Measurements from ENCODE around the gene PODN.

Gene PODN

DNA sequence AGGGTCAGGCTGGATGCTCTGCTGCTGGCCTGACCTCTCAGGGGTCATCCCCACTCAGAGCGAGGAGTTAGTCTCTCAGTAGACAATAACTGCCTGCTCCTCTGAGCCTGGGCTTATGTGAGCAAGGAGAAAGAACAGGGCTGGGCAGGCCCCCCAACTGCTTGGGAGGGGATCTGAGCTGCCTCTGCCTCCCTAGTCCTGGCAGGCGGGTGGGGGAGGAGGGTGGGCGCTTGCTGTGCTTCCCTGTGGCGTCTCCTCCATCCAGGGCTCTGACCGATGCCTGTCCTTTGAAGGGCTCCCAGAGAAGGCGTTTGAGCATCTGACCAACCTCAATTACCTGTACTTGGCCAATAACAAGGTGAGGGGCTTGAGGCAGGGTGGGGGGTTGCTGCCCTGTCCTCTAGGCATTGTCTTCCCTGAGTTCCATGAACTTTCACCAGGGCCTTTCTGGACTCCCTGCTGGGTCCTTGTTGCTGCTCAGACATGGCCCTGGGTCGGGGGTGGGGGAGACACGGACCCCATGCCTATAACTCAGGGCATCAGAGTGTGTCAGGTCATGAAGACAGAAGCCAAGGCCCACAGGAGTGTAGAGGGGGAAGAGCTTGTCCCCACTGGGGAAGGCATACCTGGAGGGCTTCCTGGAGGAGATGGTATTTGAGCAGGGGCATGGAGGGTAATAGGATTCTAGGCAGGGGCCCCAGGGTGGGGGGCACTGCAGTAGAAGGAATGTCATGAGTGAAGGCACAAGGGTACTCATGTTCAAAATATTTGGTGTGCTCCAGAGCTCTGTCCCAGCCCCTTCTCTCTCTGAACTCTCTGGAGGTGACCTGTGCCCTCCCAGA is 12.5 kb downstream of the PODN start:
- no peak for DNase-seq (ENCODE audit: low spot score)

DNA sequence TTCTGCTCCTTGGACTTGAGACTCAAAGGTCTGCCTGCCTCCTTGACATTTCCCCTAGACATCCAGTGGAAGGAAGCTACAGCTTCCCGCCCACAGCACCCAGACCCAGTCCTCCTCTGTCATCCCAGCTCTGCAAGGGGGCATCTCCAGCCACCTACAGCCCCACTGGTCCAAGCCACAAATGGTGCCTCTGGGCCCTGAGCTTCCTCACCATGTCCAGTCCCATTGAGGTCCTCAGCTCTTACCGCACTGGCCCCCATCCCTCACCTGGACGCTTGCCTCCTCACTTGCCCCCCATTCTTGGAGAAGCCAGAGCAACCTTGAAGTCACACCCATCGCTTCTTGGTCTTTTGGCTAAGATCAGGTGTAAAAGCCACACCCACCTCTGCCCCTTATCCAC is 13.2 kb downstream of the PODN start:
- no peak for DNase-seq (ENCODE audit: low spot score)

DNA sequence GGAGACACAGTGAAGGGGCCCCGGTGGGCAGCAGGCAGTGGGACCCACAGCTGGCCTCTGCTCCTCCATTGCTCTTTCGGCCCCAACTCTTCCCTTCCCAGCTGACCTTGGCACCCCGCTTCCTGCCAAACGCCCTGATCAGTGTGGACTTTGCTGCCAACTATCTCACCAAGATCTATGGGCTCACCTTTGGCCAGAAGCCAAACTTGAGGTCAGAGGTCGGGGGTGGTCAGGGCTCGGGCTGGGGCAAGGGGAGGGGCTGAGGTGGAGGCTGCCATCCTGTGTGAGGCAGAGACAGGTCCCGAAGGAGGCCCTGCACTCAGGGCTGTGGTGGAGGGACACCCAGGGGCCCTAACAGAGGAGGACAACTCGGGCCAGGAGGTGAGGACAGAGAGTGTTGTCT is 13.7 kb downstream of the PODN start:
- DNase-seq (ENCODE audit: low spot score): no peak

- DNase-seq (ENCODE audit: low spot score): no peak
Measured at GRCh38 chr1:53076165-53076564, 14.2 kb downstream of the PODN start.

DNA sequence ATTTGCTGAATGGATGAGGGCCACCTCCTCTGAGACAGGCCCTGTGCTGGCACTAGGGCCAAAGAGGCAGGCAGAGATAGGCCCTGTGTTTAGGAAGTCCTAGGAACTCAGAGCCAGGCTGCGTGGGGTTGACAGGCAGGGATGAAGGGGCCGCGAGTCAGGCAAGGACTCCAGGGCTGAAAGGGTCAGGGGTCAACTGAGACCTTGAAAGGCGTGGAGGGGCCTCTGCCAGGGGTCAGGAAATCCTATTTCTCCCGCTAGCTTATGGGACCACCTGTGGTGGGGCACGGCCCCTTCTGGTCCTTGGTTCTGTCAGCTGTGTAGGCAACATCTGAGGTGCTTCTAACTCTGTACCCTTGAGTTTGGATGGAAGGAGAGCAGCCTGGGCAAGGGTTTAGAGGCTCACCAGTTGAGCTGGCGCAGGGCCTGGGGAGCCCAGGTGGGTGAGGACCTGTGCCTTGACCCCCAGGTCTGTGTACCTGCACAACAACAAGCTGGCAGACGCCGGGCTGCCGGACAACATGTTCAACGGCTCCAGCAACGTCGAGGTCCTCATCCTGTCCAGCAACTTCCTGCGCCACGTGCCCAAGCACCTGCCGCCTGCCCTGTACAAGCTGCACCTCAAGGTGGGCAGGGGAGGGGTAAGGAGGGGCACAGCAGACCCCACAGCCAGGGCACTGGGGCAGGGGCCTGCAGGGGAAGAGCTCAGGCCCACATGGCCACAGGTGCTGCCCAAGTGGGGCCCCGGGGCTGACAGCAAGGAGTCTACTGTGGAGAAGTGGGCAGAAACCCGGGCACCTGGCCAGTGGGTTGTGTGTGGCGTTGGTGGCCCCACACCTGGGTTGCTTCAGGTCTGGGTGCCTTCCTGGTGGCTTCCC is 14.9 kb downstream of the PODN start:
- DNase-seq (ENCODE audit: low spot score): no peak

- no peak for DNase-seq (ENCODE audit: low spot score)
Measured at GRCh38 chr1:53077599-53077965, 15.6 kb downstream of the PODN start.

GRCh38 chr1:53078333-53079101 is 16.5 kb downstream of the PODN start:
- DNase-seq (ENCODE audit: low spot score): no peak

DNA sequence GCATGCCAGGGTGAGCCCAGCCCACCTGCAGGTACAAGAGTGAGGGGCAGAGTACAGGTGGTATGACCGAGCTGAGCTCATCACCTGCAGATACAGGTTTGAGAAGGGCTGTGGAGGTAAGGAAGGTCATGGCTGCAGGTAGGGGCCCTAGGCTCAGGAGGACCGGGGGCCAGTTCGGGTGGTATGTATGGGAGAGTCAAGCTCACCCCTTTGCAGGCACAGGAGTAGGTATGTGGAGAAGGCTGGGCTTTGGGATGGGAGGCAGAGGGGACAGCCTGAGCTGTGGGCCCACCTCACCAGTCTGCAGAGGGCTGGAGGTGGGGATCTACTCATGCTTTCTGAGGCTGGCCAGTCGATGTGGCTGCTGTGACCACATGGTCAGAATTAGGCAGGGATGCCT is 17.2 kb downstream of the PODN start:
- DNase-seq (ENCODE audit: low spot score): no peak

DNA sequence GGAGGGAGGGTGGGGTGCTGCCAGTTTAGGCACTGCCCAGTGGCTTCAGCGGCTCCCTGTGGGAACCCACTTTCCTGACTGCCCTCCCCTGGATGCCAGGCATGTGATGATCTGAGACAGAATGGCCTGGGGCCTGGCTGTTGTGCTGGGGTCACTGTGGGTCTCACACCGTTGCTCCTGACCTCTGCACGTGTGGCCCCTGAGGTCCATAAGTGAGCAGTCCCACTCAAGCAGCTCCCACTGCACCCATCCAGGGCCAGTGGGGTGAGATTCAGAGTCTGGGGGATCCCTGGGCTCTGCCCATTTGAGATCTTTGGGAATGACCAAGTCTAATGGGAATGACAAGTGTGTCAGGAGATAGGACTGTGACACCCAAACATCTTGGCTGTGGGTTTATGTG is 18.0 kb downstream of the PODN start:
- DNase-seq (ENCODE audit: low spot score): no peak

DNA sequence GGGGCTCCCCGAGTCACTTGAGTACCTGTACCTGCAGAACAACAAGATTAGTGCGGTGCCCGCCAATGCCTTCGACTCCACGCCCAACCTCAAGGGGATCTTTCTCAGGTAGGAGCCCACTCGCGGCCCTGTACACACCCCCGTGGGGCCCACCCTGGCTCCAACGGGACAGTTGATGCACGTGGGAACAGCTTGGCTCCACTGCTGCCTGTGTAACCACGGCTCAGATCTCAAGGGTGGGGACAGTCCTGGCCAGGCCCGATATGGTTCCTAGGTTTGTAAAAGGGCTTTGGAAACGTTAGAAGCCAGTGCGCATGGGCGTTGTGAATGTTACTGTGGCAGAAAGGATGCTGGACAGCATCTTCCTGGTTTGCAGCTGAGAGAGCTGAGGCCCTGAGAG is 18.8 kb downstream of the PODN start:
- DNase-seq (ENCODE audit: low spot score): no peak

- no peak for DNase-seq (ENCODE audit: low spot score)
Measured at GRCh38 chr1:53081384-53082066, 19.5 kb downstream of the PODN start.

- no peak for DNase-seq (ENCODE audit: low spot score)
Measured at GRCh38 chr1:53082826-53083455, 20.9 kb downstream of the PODN start.

- no peak for DNase-seq (ENCODE audit: low spot score)
Measured at GRCh38 chr1:53083636-53084588, 21.9 kb downstream of the PODN start.

DNA sequence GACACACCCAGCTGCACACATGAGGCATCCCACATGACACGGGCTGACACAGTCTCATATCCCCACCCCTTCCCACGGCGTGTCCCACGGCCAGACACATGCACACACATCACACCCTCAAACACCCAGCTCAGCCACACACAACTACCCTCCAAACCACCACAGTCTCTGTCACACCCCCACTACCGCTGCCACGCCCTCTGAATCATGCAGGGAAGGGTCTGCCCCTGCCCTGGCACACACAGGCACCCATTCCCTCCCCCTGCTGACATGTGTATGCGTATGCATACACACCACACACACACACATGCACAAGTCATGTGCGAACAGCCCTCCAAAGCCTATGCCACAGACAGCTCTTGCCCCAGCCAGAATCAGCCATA is 22.6 kb downstream of the PODN start:
- no peak for DNase-seq (ENCODE audit: low spot score)

- DNase-seq (ENCODE audit: low spot score): no peak
Measured at GRCh38 chr1:53085405-53085804, 23.4 kb downstream of the PODN start.

GRCh38 chr1:53086491-53087070 is 24.6 kb downstream of the PODN start:
- DNase-seq (ENCODE audit: low spot score): no peak

- no peak for DNase-seq (ENCODE audit: low spot score)
Measured at GRCh38 chr1:53087332-53088285, 25.6 kb downstream of the PODN start.

DNA sequence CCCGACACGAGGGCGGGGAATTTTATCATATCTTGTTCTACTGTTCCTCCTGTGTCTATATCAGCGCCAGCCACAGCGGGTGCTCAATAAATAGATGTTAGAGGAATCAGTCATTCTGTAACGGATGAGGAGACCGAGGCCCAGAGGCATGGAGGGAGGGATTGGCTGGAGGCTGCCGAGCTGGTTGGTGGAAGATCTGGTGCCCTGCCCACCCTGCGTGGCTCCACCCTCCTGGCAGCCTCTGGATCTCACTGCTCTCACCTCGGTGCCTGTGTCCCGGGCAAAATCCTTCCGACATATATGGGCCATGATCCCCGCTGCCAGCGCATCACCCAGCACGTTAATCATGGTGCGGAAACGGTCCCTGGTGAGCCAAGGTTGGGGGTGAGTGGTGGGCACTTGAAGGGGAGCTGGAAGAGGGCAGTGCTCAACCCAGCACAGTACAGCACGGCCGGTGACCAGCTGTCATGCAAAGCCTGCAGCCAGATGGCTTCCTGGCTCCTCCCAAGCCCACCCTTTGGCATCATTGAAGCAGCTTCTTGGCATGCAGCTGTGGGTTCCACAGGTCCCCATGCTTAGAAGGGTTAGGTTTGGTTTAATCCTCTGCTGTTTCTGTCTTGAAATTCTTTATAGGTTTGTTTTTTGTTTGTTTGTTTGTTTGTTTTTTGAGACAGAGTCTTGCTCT is 26.7 kb downstream of the PODN start:
- no peak for DNase-seq (ENCODE audit: low spot score)
